Smooth muscle cell (in vitro differentiated cells): ENCODE data around the gene NTHL1. TPM values are rescaled to one million over a fixed set of nuclear protein-coding genes. Genes with fewer than 3 reads are reported as not detected.

ENCODE experiments used
- DNase-seq: peaks from one replicate; lab custom pipeline; 2025; ENCODE audit not compliant: unreplicated experiment; lab: John Stamatoyannopoulos, UW
- H2AFZ ChIP-seq: fragments of 200-600 bp; sonication (generic); 2 replicates; pipeline ENCODE4 v1.6.0; 2016; ENCODE audit warnings: antibody characterized with exemption, low read depth, mild to moderate bottlenecking
- H3F3A ChIP-seq: fragments of 200-600 bp; sonication (generic); 2 replicates; pipeline ENCODE4 v1.6.0; 2017; ENCODE audit warnings: antibody characterized with exemption, low read depth
- H3K27ac ChIP-seq: fragments of 200-600 bp; sonication (generic); 2 replicates; pipeline ENCODE4 v1.5.1; 2016; ENCODE audit warnings: low read depth, mild to moderate bottlenecking
- H3K27me3 ChIP-seq: fragments of 200-600 bp; sonication (generic); 2 replicates; pipeline ENCODE4 v1.6.1; 2016; ENCODE audit warnings: low read depth, mild to moderate bottlenecking
- H3K36me3 ChIP-seq: fragments of 200-600 bp; sonication (generic); 2 replicates; pipeline ENCODE4 v1.5.1; 2016; ENCODE audit warnings: low read depth
- H3K4me1 ChIP-seq: fragments of 200-600 bp; sonication (generic); 2 replicates; pipeline ENCODE4 v1.5.1; 2016; ENCODE audit warnings: low read depth
- H3K4me2 ChIP-seq: fragments of 200-600 bp; sonication (generic); 2 replicates; pipeline ENCODE4 v1.6.0; 2016; ENCODE audit warnings: mild to moderate bottlenecking
- H3K4me3 ChIP-seq: fragments of 200-600 bp; sonication (generic); 2 replicates; pipeline ENCODE4 v1.5.1; 2016; ENCODE audit warnings: mild to moderate bottlenecking
- H3K79me2 ChIP-seq: fragments of 200-600 bp; sonication (generic); 2 replicates; pipeline ENCODE4 v1.6.0; 2016; ENCODE audit warnings: low read depth, mild to moderate bottlenecking
- H3K9ac ChIP-seq: fragments of 200-600 bp; sonication (generic); 2 replicates; pipeline ENCODE4 v1.6.0; 2016; ENCODE audit warnings: low read depth
- H3K9me3 ChIP-seq: fragments of 200-600 bp; sonication (generic); replicated peaks from 2 replicates; pipeline ENCODE4 v1.5.1; 2016; ENCODE audit warnings: low read depth
- H4K20me1 ChIP-seq: fragments of 200-600 bp; sonication (generic); 2 replicates; pipeline ENCODE4 v1.6.0; 2016; ENCODE audit warnings: low read depth
- CTCF ChIP-seq: fragments of 200-600 bp; sonication (generic); IDR thresholded peaks from 2 replicates; pipeline ENCODE4 v1.5.1; 2017; ENCODE audit warnings: borderline replicate concordance, mild to moderate bottlenecking, antibody characterized with exemption; ENCODE audit not compliant: insufficient read depth, poor library complexity, severe bottlenecking
- WGBS: methylation state at CpG from one replicate; pipeline ENCODE4 v1.1.7; 2016; ENCODE audit warnings: low lambda C conversion rate; 5-methylcytosine and 5-hydroxymethylcytosine counted together
- polyA plus RNA-seq: library from polyadenylated mRNA; unstranded; fragments of >200 nt; fragmentation: Nextera tagmentation; extraction: Ambion mirVana; gene quantifications from 2 replicates; pipeline ENCODE4 v1.2.1, GENCODE V29; 2016
- total RNA-seq: library from RNA; depleted of rRNA; stranded (reverse); fragments of >200 nt; gene quantifications from 2 replicates; pipeline ENCODE4 v1.2.3, GENCODE V29; 2014

NTHL1 gene
- total and polyA plus RNA-seq, 2 experiments from 2014 or later = 23.8 to 39.3 TPM

GRCh38 chr16:1998360-1998835, 49.2 kb downstream of the NTHL1 start:
- Histone ChIP-seq H3K27ac (no peak overlapping the region), H3K36me3 (no peaks in the 10 kb centered on the region), H3K4me2 (no peak overlapping the region), H3K9ac (no peak overlapping the region), H2AFZ (no peak overlapping the region), H3K79me2 (peaks cover 7% of the 10 kb centered on the region), H3K4me3 (no peak overlapping the region), H3K9me3 (no peaks in the 10 kb centered on the region), H4K20me1 (peaks cover 35% of the 10 kb centered on the region), H3K27me3 (no peaks in the 10 kb centered on the region), H3K4me1 (no peaks in the 10 kb centered on the region), H3F3A (peaks cover 25% of the 10 kb centered on the region)
- no peak for TF ChIP-seq CTCF
- no peak for DNase-seq
- WGBS = 94% methylated on average over 25 of the region's 27 CpGs

- Histone ChIP-seq H3K9me3 (no peaks in the 10 kb centered on the region), H4K20me1 (peaks cover 28% of the 10 kb centered on the region), H3K4me3 (no peak overlapping the region), H3K79me2 (peaks cover 4% of the 10 kb centered on the region), H3K4me2 (peak overlapping the region; percentile 5), H3K36me3 (no peaks in the 10 kb centered on the region), H3K9ac (no peak overlapping the region), H3K27me3 (no peaks in the 10 kb centered on the region), H3F3A (peaks cover 25% of the 10 kb centered on the region), H2AFZ (no peak overlapping the region), H3K4me1 (no peaks in the 10 kb centered on the region), H3K27ac (peak overlapping the region; percentile 45)
- no peak for TF ChIP-seq CTCF
- WGBS = 83% methylated on average over 26 of the region's 26 CpGs
- DNase-seq = no peak
These were observed 49.9 kb downstream of the NTHL1 start for GRCh38 chr16:1997494-1998359.

- H3K9ac ChIP-seq = no peak overlapping the region
- no peak overlapping the region for H2AFZ ChIP-seq
- H3K79me2 ChIP-seq = no peaks in the 10 kb centered on the region
- H3K9me3 ChIP-seq = no peaks in the 10 kb centered on the region
- H3F3A ChIP-seq = peaks cover 33% of the 10 kb centered on the region
- no peak for DNase-seq
- no peak overlapping the region for H3K4me2 ChIP-seq
- no peak overlapping the region for H3K4me3 ChIP-seq
- peaks cover 28% of the 10 kb centered on the region for H3K27me3 ChIP-seq
- 77% methylated on average over 2 of the region's 2 CpGs for whole genome bisulfite sequencing
- peaks cover 5% of the 10 kb centered on the region for H4K20me1 ChIP-seq
- H3K27ac ChIP-seq = no peak overlapping the region
- TF ChIP-seq CTCF = no peak
- H3K4me1 ChIP-seq = peaks cover 10% of the 10 kb centered on the region
- H3K36me3 ChIP-seq = no peaks in the 10 kb centered on the region
These were observed 53.9 kb downstream of the NTHL1 start for GRCh38 chr16:1993731-1994131.
